Measurements from ENCODE around the gene XPO5.

The XPO5 gene

GRCh38 chr6:43497689-43498088, 78.1 kb downstream of the XPO5 start:
- DNase-seq (ENCODE audit: low spot score) = no peak

DNA sequence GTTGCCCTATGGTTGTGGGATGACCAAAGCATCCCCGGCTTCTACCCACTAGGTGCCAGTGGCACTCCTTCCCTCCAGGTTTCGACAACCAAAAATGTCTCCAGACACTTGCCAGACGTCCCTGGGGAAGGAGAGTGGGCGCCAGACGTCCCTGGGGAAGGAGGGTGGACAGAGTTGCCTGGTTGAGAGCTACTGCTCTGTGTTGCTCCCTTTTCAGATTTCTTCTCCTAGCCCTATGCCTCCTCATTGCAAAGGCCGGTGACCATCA, 78.8 kb downstream of the XPO5 start:
- DNase-seq (ENCODE audit: low spot score) = no peak

DNA sequence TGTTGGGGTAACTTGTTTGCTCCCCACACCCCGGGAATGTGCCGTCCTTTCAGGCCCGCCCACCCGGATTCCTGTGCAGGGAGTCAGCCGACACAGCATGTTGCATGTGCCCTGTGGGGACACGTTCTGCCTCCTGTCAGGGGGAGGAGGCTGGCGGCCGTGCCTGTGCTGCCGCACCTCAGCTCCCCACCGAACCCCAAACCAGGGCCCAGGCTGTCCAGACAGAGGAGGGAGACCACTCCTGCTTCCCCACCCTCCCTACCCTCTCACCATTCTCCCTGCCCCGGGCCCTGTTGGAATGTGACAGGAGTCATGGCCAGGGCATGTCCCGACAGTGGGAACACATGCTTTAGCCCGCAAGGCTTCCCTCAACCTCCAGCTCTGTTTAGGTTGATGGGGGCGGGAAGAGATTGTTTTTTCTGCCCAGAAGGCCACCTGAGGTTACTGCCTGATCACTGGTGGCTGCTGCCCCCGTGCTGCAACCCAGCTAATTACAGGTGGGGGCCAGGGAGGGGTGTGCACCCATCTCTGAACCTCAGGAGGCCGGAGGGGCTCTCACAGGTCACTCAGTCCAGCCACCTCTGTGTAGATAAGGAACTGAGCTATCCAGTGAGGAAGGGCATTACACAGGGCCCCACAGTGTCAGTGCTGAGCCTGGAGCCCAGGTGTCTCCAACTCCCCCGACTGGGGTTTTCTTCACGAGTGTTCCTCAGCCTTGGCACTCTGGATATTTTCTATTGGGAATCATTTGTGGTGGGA, 79.3 kb downstream of the XPO5 start:
- peak; percentile 79 for DNase-seq (ENCODE audit: low spot score)

- peak; percentile 27 for DNase-seq (ENCODE audit: low spot score)
These were observed 80.4 kb downstream of the XPO5 start for GRCh38 chr6:43495409-43495941.

- DNase-seq (ENCODE audit: low spot score) = no peak
These were observed 81.1 kb downstream of the XPO5 start for GRCh38 chr6:43494766-43495165.

- no peak for DNase-seq (ENCODE audit: low spot score)
These were observed 81.5 kb downstream of the XPO5 start for GRCh38 chr6:43494321-43494720.

- DNase-seq (ENCODE audit: low spot score) = no peak
These were observed 82.0 kb downstream of the XPO5 start for GRCh38 chr6:43493833-43494232.

GRCh38 chr6:43493230-43493629, 82.6 kb downstream of the XPO5 start:
- no peak for DNase-seq (ENCODE audit: low spot score)

DNA sequence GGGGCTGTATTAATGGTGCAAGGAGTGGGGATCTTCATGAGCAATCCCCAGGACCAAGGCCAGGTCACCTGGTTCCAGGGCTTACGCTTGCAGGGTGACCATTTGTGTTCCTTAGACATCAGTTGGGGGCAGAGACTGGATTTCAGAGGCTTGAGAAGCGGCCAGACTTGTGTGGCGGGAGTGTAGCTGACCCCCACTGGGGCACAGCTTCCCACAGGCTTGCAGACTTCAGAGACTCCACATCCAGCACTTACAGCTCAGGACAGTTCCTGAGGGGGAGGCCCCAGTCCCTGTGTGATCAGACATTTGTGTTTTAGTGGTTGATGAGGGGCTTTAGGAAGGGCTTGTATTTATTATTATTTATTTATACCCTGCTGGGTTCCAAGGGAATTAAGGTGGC, 83.2 kb downstream of the XPO5 start:
- DNase-seq (ENCODE audit: low spot score) = no peak

GRCh38 chr6:43491750-43492661, 83.8 kb downstream of the XPO5 start:
- peak; percentile 86 for DNase-seq (ENCODE audit: low spot score)

DNA sequence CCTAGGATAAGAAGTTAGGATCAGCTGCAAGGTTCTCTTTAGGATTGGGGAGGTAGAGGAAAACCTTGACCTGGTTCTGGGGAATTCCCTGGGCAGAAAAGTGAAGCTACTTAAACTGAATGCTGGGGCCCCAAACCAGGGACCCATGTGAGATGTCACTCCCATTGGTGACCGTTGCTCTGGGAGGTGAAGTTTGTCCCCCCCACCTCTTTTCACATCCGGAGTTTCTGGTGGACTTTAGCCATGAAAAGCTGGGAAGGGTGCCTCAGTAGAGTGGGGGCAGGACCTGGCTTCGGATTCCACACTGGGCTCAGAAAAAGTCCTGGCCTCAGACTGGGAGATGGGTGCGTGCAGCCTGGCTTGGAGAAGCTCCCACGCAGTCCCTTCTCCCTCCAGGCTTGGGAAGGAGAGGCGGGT, 85.3 kb downstream of the XPO5 start:
- no peak for DNase-seq (ENCODE audit: low spot score)

DNA sequence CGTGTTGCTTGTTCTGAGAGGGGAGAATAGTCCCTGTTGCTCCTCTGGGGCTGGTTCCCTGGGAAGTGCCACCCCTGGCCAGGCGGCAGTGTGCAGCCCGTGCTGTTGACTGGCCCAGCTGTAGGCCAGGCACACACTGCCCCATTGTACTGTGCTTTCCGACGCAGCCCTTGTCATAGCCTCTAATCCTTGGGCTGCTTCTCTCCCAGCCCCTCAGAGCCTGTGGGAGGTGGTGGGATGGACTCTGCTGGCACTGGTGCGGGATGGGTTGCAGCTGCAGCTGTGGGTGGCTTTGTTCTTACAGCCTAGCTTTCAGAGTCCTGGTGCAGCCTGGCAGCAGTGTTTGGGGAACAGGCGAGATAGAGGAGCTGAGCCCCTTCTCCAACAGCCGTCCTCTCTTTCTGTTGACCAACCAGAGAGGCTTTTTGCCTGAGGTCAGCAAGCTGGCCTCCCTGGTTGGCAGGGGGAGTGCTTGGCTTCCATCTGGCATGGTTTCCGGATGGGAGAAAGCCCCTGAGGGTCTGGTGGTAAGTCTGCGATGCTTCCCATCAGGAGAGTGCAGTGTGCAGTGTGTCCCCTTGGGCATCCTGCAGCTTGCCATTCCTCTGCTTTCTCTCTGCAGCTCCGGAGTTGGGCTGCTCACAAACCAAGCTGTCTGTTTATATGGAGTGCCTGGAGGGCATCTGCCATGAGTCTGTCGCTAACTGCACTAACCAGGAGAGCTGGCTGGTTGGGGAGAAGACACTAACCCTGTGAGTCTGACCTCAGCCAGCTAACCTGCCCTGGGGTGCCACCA, 86.4 kb downstream of the XPO5 start:
- DNase-seq (ENCODE audit: low spot score) = no peak

DNA sequence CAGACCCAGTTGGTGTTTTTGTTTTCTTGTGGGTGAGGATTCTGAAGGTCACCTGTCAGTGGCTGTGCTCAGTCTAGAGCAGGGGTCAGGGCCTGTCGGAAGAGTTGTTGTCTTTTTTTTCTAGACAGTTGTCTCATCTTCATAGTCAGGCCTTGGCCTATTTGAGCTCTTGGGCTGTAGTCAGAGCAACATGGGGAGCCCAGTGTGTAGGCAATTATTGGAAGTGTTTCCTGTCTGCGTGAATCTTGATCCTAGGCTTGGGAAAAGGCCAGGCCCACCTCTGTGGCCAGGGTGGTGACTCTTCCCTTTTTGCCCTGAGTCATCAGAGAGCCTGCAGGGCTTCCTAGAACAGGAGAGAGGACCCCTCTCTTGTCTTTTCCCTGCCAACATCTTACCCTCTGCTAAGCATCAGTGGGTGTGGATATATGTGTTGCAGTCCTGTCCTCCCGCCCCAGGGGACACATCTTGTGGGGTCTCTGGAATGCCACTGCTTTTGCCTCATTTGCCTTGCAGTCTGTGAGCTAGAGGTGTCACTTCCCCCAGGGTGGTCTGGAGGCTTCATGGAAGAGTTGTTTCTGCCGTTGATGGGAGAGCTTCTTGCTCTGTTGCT, 87.1 kb downstream of the XPO5 start:
- peak; percentile 38 for DNase-seq (ENCODE audit: low spot score)

DNA sequence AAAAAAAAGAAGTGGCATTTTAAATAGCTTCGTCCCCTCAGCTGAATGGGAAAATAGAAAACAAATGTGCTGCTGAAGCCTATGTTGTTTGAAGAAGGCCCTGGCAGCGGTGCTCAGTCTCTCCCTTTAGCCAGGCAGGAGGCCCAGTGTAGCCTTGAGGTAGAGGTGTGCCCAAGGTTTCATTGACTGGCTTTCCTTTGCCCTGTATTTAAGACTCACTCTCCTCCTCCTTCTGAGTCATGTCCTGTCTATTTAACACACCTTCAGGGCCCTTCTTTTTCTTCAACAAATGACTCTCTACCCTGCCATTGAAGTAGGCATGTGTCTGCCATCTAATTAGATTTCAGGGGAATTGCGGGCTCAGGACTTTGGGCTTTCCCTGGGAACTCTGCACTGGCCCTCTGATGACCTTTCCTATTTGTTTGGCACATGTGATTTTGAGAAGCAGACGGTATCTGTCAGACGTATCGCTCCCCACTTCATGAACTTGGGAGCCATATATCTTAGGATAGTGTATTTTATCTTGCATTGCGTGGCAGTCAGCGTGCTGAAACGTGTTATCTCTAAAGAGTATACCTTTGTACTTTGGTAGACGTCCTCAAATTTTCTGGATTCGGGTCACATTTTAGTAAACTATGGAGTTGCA, 94.1 kb downstream of the XPO5 start:
- no peak for DNase-seq (ENCODE audit: low spot score)

- no peak for DNase-seq (ENCODE audit: low spot score)
These were observed 94.8 kb downstream of the XPO5 start for GRCh38 chr6:43481075-43481474.

DNA sequence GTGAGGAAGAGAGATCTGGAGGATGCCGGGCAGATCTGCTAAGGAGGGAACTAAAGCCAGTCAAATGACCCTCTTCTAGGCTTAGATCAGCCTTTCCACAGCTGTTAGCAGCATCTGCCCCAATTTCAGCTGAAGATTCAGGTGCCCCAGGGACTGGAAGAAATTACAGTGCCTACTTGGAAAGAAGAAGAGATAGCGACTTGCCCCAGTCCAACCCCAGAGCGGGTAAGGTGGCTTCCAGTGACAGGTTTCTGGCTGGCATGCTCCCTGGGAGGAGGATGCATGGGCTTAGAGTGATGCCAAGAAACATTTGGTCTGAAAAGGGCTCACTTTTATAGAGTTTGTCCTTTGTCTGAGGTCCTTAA, 97.8 kb downstream of the XPO5 start:
- no peak for DNase-seq (ENCODE audit: low spot score)

DNA sequence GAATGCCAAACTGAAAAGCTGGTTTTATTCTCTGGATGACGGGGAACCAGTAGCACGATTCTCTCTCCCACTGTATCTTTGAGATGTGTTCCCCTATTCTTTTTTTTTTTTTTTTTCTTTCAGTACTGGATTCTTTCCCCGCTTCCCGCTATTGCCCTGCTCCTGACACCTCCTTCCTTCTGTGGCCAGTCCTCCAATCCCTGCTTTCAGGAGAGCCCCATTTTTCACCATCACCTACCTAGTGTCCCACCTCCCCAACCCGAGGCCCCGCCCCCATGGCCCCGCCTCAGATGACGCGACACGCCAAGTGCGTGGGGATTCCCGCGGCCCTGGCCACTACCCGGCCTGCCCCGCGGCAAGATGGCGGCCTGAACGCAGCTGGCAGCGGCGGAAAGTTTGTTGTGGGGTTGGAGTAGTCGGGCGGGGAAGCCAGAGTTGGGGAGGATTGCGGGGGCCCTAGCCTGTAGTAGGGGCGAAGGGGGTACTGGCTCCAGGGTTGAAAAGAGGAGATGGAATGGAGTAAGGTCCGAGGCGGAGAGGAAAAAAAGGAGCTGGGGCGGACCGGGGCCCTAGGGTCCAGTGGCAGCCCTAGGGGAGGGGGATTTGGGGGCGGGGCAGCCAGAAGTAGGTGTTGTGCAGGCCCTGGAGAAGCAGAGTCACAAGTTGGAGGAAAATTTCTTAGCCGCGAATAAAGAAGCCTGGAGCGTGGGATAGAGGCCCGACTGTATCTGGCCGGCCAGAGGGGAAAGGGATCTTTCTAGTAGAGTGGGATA, 98.4 kb downstream of the XPO5 start, which contains the start of gene TJAP1:
TSS of gene TJAP1 (plus strand) at position 336 of the 773 bp plus-strand sequence. CDS start 21,432 bp downstream, outside the sequence.
- peak; percentile 92 for DNase-seq (ENCODE audit: low spot score)

DNA sequence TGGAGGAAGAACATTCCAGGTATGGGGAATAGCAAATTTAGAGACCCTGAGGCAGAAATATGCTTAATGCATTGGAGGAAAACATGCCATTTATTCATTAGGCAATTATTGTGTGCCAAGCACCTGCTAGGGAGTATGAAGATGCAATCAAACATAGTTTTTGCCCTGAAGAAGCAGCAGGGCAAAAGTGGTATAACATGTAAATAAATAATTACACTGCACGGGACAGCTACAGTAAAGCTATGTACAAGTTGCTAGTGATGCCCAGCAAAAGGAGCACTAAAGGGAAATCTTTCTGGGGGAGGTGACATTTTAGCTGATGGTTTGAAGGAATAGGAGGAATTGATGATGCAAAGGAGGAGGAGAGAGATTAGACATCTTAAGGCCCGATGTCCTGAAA, 99.1 kb downstream of the XPO5 start:
- no peak for DNase-seq (ENCODE audit: low spot score)

DNA sequence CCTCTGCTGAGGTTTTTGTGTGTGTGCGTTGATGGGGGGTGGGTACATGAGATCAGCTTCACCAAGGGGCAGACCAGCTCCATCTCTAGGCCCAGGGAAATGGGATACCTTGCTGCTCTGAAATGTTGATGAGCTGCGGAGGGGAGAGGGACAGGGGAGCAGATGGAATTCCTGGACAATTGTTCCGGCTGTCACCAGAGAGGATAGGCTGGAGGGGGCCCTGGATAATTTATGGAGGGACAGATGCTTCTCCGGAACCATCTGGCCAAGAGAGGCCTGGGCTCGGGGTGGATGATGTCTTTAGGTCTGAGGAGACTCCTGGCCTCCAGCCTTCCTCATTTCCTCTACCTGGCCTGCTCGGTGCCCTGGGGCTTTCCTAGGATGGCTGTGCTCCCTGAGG, 100.3 kb downstream of the XPO5 start:
- DNase-seq (ENCODE audit: low spot score) = no peak

- no peak for DNase-seq (ENCODE audit: low spot score)
These were observed 103.3 kb downstream of the XPO5 start for GRCh38 chr6:43472515-43472914.
